Activated T-cell treated with anti-CD3 and anti-CD28 coated beads, Interleukin-2, amount 50 U/mL, for 4 hours (primary cell): ENCODE results near the gene AMPD3. TPM values are rescaled to one million over a fixed set of nuclear protein-coding genes. Genes with fewer than 3 reads are reported as not detected.

Source experiments
- ATAC-seq, 2 donors: fragments of 200-7000 bp; cut with Tn5 transposase; one replicate each; pipeline ENCODE4 v1.10.0; 2021
- DNase-seq: peaks from one replicate; pipeline ENCODE4 v3.0.0-alpha.2; 2020
- H3K27me3 Mint-ChIP-seq: one replicate; pipeline ENCODE4 v1.8.0; 2021; ENCODE audit warnings: low read depth, mixed read lengths
- H3K36me3 Mint-ChIP-seq: one replicate; pipeline ENCODE4 v1.8.0; 2022; ENCODE audit warnings: mixed read lengths; ENCODE audit not compliant: insufficient read depth
- H3K4me1 Mint-ChIP-seq: one replicate; pipeline ENCODE4 v1.8.0; 2021; ENCODE audit warnings: low read depth, mixed read lengths
- H3K4me3 Mint-ChIP-seq: one replicate; pipeline ENCODE4 v1.8.0; 2021; ENCODE audit warnings: mild to moderate bottlenecking, moderate library complexity, mixed read lengths
- H3K9me3 Mint-ChIP-seq: one replicate; pipeline ENCODE4 v1.8.0; 2021; ENCODE audit warnings: mixed read lengths
- total RNA-seq, 3 donors: library from RNA; stranded (reverse); gene quantifications; one replicate each; pipeline ENCODE4 v1.2.1, GENCODE V29; 2021

Gene AMPD3
- total RNA-seq, 3 donors from 2014 or later: 7.9 to 11.2 (median 9.0) TPM

- Mint-ChIP-seq H3K9me3 (no peaks in the 10 kb centered on the region), H3K36me3 (peaks cover 39% of the 10 kb centered on the region), H3K27me3 (no peaks in the 10 kb centered on the region), H3K4me3 (no peak overlapping the region), H3K4me1 (peaks cover 15% of the 10 kb centered on the region)
- DNase-seq (no peak), ATAC-seq (no peak)
These were observed 74.2 kb downstream of the AMPD3 start for GRCh38 chr11:10529279-10529678.

GRCh38 chr11:10532526-10532925 lies 77.5 kb downstream of the AMPD3 start:
- DNase-seq: no peak
- no peaks in the 10 kb centered on the region for H3K9me3 Mint-ChIP-seq
- H3K36me3 Mint-ChIP-seq: peaks cover 26% of the 10 kb centered on the region
- no peak for ATAC-seq
- H3K4me3 Mint-ChIP-seq: no peak overlapping the region
- H3K4me1 Mint-ChIP-seq: peaks cover 7% of the 10 kb centered on the region
- H3K27me3 Mint-ChIP-seq: no peaks in the 10 kb centered on the region

- no peaks in the 10 kb centered on the region for H3K27me3 Mint-ChIP-seq
- ATAC-seq: no peak
- H3K36me3 Mint-ChIP-seq: peaks cover 25% of the 10 kb centered on the region
- no peak for DNase-seq
- H3K9me3 Mint-ChIP-seq: no peaks in the 10 kb centered on the region
- no peak overlapping the region for H3K4me3 Mint-ChIP-seq
- peaks cover 5% of the 10 kb centered on the region for H3K4me1 Mint-ChIP-seq
These were observed 78.3 kb downstream of the AMPD3 start for GRCh38 chr11:10533323-10533722.

GRCh38 chr11:10534316-10534715 lies 79.3 kb downstream of the AMPD3 start:
- ATAC-seq: no peak
- peaks cover 9% of the 10 kb centered on the region for H3K4me1 Mint-ChIP-seq

GRCh38 chr11:10537600-10537999 lies 82.5 kb downstream of the AMPD3 start:
- Mint-ChIP-seq H3K4me3 (no peak overlapping the region), H3K9me3 (no peaks in the 10 kb centered on the region), H3K4me1 (peaks cover 23% of the 10 kb centered on the region), H3K27me3 (no peaks in the 10 kb centered on the region), H3K36me3 (peaks cover 8% of the 10 kb centered on the region)
- DNase-seq (no peak), ATAC-seq (no peak)

More at GRCh38 chr11:10534316-10534715, 79.3 kb downstream of the AMPD3 start:
- H3K9me3 Mint-ChIP-seq: no peaks in the 10 kb centered on the region
- no peak for DNase-seq
- peaks cover 17% of the 10 kb centered on the region for H3K36me3 Mint-ChIP-seq
- no peaks in the 10 kb centered on the region for H3K27me3 Mint-ChIP-seq
- no peak overlapping the region for H3K4me3 Mint-ChIP-seq

- DNase-seq: no peak
- peaks cover 3% of the 10 kb centered on the region for H3K27me3 Mint-ChIP-seq
- no peak for ATAC-seq
- peaks cover 23% of the 10 kb centered on the region for H3K4me1 Mint-ChIP-seq
- H3K9me3 Mint-ChIP-seq: no peaks in the 10 kb centered on the region
- peaks cover under 1% of the 10 kb centered on the region for H3K36me3 Mint-ChIP-seq
- no peak overlapping the region for H3K4me3 Mint-ChIP-seq
These were observed 83.9 kb downstream of the AMPD3 start for GRCh38 chr11:10538924-10539323.

- H3K27me3 Mint-ChIP-seq: peaks cover 3% of the 10 kb centered on the region
- no peak for DNase-seq
- no peaks in the 10 kb centered on the region for H3K36me3 Mint-ChIP-seq
- ATAC-seq: no peak
- H3K9me3 Mint-ChIP-seq: no peaks in the 10 kb centered on the region
- peak overlapping the region; percentile 91 for H3K4me3 Mint-ChIP-seq
- peaks cover 23% of the 10 kb centered on the region for H3K4me1 Mint-ChIP-seq
These were observed 84.3 kb downstream of the AMPD3 start for GRCh38 chr11:10539339-10539738.

- Mint-ChIP-seq H3K36me3 (no peaks in the 10 kb centered on the region), H3K4me3 (peak overlapping the region; percentile 91), H3K27me3 (peaks cover 3% of the 10 kb centered on the region)
These were observed 85.5 kb downstream of the AMPD3 start for GRCh38 chr11:10540546-10540914.

GRCh38 chr11:10540915-10541560 lies 86.0 kb downstream of the AMPD3 start, which contains the start of gene RNF141:
TSS of gene RNF141 (minus strand) at chr11:10541187. CDS start at chr11:10534158, 7,029 bp downstream.
- ATAC-seq: peak; percentile 98 to 99
- DNase-seq: peak; percentile 95
- Mint-ChIP-seq H3K27me3 (peaks cover 3% of the 10 kb centered on the region), H3K4me1 (peaks cover 20% of the 10 kb centered on the region), H3K4me3 (peak within 1 kb of the TSS; percentile 91), H3K36me3 (no peaks in the 10 kb centered on the region), H3K9me3 (no peaks in the 10 kb centered on the region)

More at GRCh38 chr11:10540546-10540914, 85.5 kb downstream of the AMPD3 start:
- H3K4me1 Mint-ChIP-seq: peaks cover 23% of the 10 kb centered on the region
- ATAC-seq (peak; percentile 9 to 16), DNase-seq (no peak)
- no peaks in the 10 kb centered on the region for H3K9me3 Mint-ChIP-seq

- no peak for DNase-seq
- no peaks in the 10 kb centered on the region for H3K36me3 Mint-ChIP-seq
- peaks cover 3% of the 10 kb centered on the region for H3K27me3 Mint-ChIP-seq
- no peaks in the 10 kb centered on the region for H3K9me3 Mint-ChIP-seq
- H3K4me3 Mint-ChIP-seq: peak overlapping the region; percentile 91
- no peak for ATAC-seq
- peaks cover 18% of the 10 kb centered on the region for H3K4me1 Mint-ChIP-seq
These were observed 86.5 kb downstream of the AMPD3 start for GRCh38 chr11:10541561-10541930.

GRCh38 chr11:10542776-10543175 lies 87.7 kb downstream of the AMPD3 start:
- no peak for DNase-seq
- peaks cover 3% of the 10 kb centered on the region for H3K27me3 Mint-ChIP-seq
- no peak overlapping the region for H3K4me3 Mint-ChIP-seq
- peaks cover 18% of the 10 kb centered on the region for H3K4me1 Mint-ChIP-seq
- H3K36me3 Mint-ChIP-seq: no peaks in the 10 kb centered on the region
- no peaks in the 10 kb centered on the region for H3K9me3 Mint-ChIP-seq
- ATAC-seq: no peak

GRCh38 chr11:10543782-10544181 lies 88.7 kb downstream of the AMPD3 start:
- DNase-seq (no peak), ATAC-seq (no peak)
- Mint-ChIP-seq H3K36me3 (no peaks in the 10 kb centered on the region), H3K4me1 (peaks cover 16% of the 10 kb centered on the region), H3K27me3 (peaks cover 5% of the 10 kb centered on the region), H3K4me3 (no peak overlapping the region), H3K9me3 (no peaks in the 10 kb centered on the region)

- no peak for DNase-seq
- Mint-ChIP-seq H3K36me3 (no peaks in the 10 kb centered on the region), H3K4me1 (peaks cover 10% of the 10 kb centered on the region), H3K4me3 (no peak overlapping the region), H3K9me3 (no peaks in the 10 kb centered on the region), H3K27me3 (peaks cover 5% of the 10 kb centered on the region)
- ATAC-seq: no peak
These were observed 89.7 kb downstream of the AMPD3 start for GRCh38 chr11:10544491-10545465.

- H3K4me3 Mint-ChIP-seq: no peak overlapping the region
- no peaks in the 10 kb centered on the region for H3K36me3 Mint-ChIP-seq
- ATAC-seq (no peak), DNase-seq (no peak)
- peaks cover 11% of the 10 kb centered on the region for H3K9me3 Mint-ChIP-seq
- peaks cover 13% of the 10 kb centered on the region for H3K27me3 Mint-ChIP-seq
- H3K4me1 Mint-ChIP-seq: no peaks in the 10 kb centered on the region
These were observed 95.6 kb downstream of the AMPD3 start for GRCh38 chr11:10550503-10551289.
